CD4-positive, alpha-beta T cell (primary cell): Measurements from ENCODE around the gene REEP1. TPM values are rescaled to one million over a fixed set of nuclear protein-coding genes. Genes with fewer than 3 reads are reported as not detected.

ENCODE experiments used
- ATAC-seq: fragments of 200-7000 bp; cut with Tn5 transposase; one replicate; pipeline ENCODE4 v1.10.0; 2022; ENCODE audit warnings: mild to moderate bottlenecking; ENCODE audit not compliant: poor library complexity
- CTCF ChIA-PET: fragments of 350-600 bp; sonication (Branson Sonifier 250); formaldehyde crosslinking; loops from one replicate; lab custom pipeline; 2021; ENCODE audit warnings: antibody characterized with exemption, inconsistent platforms; lab: Charles Lee
- POLR2A ChIA-PET: fragments of 350-600 bp; sonication (Branson Sonifier 250); formaldehyde crosslinking; loops from one replicate; lab custom pipeline; 2021; ENCODE audit warnings: antibody characterized with exemption, inconsistent platforms; lab: Charles Lee
- DNase-seq, 14 experiments: peaks; one replicate each; pipeline ENCODE4 v3.0.0-alpha.2; 2013 to 2020; ENCODE audit warnings: mixed read lengths in 2 of 14
- H3K27ac ChIP-seq, 2 donors: one replicate each; pipeline versions ENCODE4 v1.5.1 to v1.7.0; 2013; ENCODE audit warnings: low read length in 2 of 2, low read depth in 1 of 2, mild to moderate bottlenecking in 1 of 2
- H3K27me3 ChIP-seq, 2 experiments: 1 replicate in 1 of 2; 2 replicates in 1 of 2; pipeline versions ENCODE4 v1.6.1 to v1.7.0; 2013; ENCODE audit warnings: low read length in 2 of 2, control low read depth in 1 of 2, mild to moderate bottlenecking in 1 of 2, moderate library complexity in 1 of 2; ENCODE audit not compliant: insufficient read depth in 2 of 2, control insufficient read depth in 1 of 2
- H3K36me3 ChIP-seq: one replicate; pipeline ENCODE4 v1.6.1; 2013; ENCODE audit warnings: low read length, control low read depth; ENCODE audit not compliant: insufficient read depth
- H3K4me1 ChIP-seq: one replicate; pipeline ENCODE4 v1.6.1; 2013; ENCODE audit warnings: low read length, control low read depth; ENCODE audit not compliant: insufficient read depth
- H3K4me3 ChIP-seq: one replicate; pipeline ENCODE4 v1.5.1; 2013; ENCODE audit warnings: mild to moderate bottlenecking, low read length, moderate library complexity
- H3K9me3 ChIP-seq, 2 experiments: 1 replicate in 1 of 2; 2 replicates in 1 of 2; pipeline versions ENCODE4 v1.6.1 to v1.7.0; 2013; ENCODE audit warnings: low read length in 2 of 2, mild to moderate bottlenecking in 2 of 2, control low read depth in 1 of 2, moderate library complexity in 1 of 2; ENCODE audit not compliant: control insufficient read depth in 1 of 2, insufficient read depth in 1 of 2
- H3K27ac Mint-ChIP-seq: one replicate; pipeline ENCODE4 v1.8.0; 2020; ENCODE audit warnings: mixed read lengths
- H3K27me3 Mint-ChIP-seq: one replicate; pipeline ENCODE4 v1.8.0; 2021; ENCODE audit warnings: mixed read lengths
- H3K36me3 Mint-ChIP-seq: one replicate; pipeline ENCODE4 v1.8.0; 2021; ENCODE audit warnings: low read depth, mixed read lengths
- H3K4me1 Mint-ChIP-seq: one replicate; pipeline ENCODE4 v1.8.0; 2021; ENCODE audit warnings: low read depth, mixed read lengths
- H3K4me3 Mint-ChIP-seq: one replicate; pipeline ENCODE4 v1.8.0; 2020; ENCODE audit warnings: mild to moderate bottlenecking, mixed read lengths
- H3K9me3 Mint-ChIP-seq: one replicate; pipeline ENCODE4 v1.8.0; 2020; ENCODE audit warnings: mixed read lengths
- CTCF ChIP-seq: fragments of 200-600 bp; IDR thresholded peaks from one replicate; pipeline ENCODE4 v1.8.0; 2022; ENCODE audit warnings: antibody characterized with exemption, mild to moderate bottlenecking
- intact Hi-C, 2 experiments: fragments of 100-400 bp; cut with DNase I in 1 of 2; cut with micrococcal nuclease in 1 of 2; formaldehyde crosslinking; loops; one replicate each; pipeline versions ENCODE4 v1.15.1 to v1.9.0; 2023 to 2025; cut with DNase I, micrococcal nuclease
- total RNA-seq, 174 experiments: library from RNA in 2 of 174; stranded (reverse) in 2 of 174; gene quantifications; one replicate each; pipeline ENCODE4 v1.2.3 and lab custom pipeline; 2021 to 2026

The REEP1 gene
- total RNA-seq, 2 experiments from 2014 or later = not detected

DNA sequence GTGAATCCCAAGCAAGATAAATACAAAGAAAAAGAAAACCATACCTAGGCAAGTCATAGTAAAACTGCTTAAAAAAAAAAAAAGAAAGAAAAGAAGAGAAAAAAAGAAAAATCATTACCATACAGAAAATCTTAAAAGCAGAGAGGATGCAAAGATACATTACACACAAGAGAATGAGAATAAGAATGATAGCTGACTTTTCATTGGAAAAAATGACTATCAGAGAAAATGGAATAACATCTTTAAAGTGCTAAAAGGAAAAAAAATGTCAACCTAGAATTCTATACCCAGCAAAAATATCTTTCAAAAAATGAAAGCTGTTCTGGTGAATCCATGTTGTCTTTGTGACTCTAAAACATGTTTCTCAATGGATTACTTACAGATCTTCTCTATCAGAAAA lies 66.2 kb downstream of the REEP1 start:
- Mint-ChIP-seq H3K27me3 (peaks cover 4% of the 10 kb centered on the region), H3K9me3 (peaks cover 18% of the 10 kb centered on the region), H3K4me1 (no peaks in the 10 kb centered on the region), H3K4me3 (no peak overlapping the region), H3K36me3 (peaks cover 11% of the 10 kb centered on the region), H3K27ac (no peak overlapping the region)
- no peak overlapping the region for H3K27ac ChIP-seq
- ChIA-PET CTCF (no interaction called here), POLR2A (no interaction called here)
- intact Hi-C loops = no loop called here
- no peak for ATAC-seq
- no peaks in the 10 kb centered on the region for H3K36me3 ChIP-seq
- no peaks in the 10 kb centered on the region for H3K4me1 ChIP-seq
- DNase-seq = no peak
- TF ChIP-seq CTCF = no peak
- H3K9me3 ChIP-seq = peaks cover 19 to 25% of the 10 kb centered on the region in 2 experiments
- H3K4me3 ChIP-seq = no peak overlapping the region
- H3K27me3 ChIP-seq = peaks cover 0 to 2% of the 10 kb centered on the region in 2 experiments

GRCh38 chr2:86263956-86264355 lies 73.5 kb downstream of the REEP1 start:
- ChIA-PET CTCF (no interaction called here), POLR2A (no interaction called here)
- Histone ChIP-seq H3K4me3 (no peak overlapping the region), H3K27me3 (no peaks in the 10 kb centered on the region), H3K36me3 (no peaks in the 10 kb centered on the region), H3K27ac (no peak overlapping the region), H3K9me3 (no peaks in the 10 kb centered on the region), H3K4me1 (no peaks in the 10 kb centered on the region)
- H3K36me3 Mint-ChIP-seq = no peaks in the 10 kb centered on the region
- peaks cover 12% of the 10 kb centered on the region for H3K27me3 Mint-ChIP-seq
- no peak overlapping the region for H3K27ac Mint-ChIP-seq
- DNase-seq = no peak
- H3K4me1 Mint-ChIP-seq = no peaks in the 10 kb centered on the region
- TF ChIP-seq CTCF = no peak
- no peak overlapping the region for H3K4me3 Mint-ChIP-seq
- intact Hi-C loops = no loop called here
- ATAC-seq = no peak
- H3K9me3 Mint-ChIP-seq = peaks cover 8% of the 10 kb centered on the region

DNA sequence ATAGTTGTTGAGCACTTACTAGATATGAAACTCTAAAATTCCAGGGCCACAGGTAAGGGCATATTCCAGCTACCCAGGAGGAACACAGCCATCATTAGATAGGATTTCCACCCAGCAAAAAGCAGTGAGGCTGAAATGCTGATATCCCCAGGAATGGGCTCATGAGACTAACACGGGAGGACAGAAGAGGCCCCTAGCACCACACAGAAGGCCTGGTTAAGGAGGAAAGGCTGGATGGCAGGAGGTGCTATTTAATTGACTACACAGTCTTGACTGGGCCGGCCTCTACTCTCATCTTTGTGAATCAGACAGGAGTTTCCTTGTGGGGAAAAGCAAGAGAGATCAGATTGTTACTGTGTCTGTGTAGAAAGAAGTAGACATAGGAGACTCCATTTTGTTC lies 76.4 kb downstream of the REEP1 start:
- ChIA-PET CTCF (no interaction called here), POLR2A (no interaction called here)
- H3K27me3 ChIP-seq = no peaks in the 10 kb centered on the region
- no peaks in the 10 kb centered on the region for H3K36me3 Mint-ChIP-seq
- peaks cover 13% of the 10 kb centered on the region for H3K27me3 Mint-ChIP-seq
- H3K36me3 ChIP-seq = no peaks in the 10 kb centered on the region
- ATAC-seq = no peak
- intact Hi-C loops = no loop called here
- H3K4me1 Mint-ChIP-seq = no peaks in the 10 kb centered on the region
- no peaks in the 10 kb centered on the region for H3K4me1 ChIP-seq
- H3K9me3 Mint-ChIP-seq = peaks cover 4% of the 10 kb centered on the region
- no peak overlapping the region for H3K27ac ChIP-seq
- no peak for TF ChIP-seq CTCF
- no peak overlapping the region for H3K27ac Mint-ChIP-seq
- H3K4me3 ChIP-seq = no peak overlapping the region
- no peak for DNase-seq
- H3K4me3 Mint-ChIP-seq = no peak overlapping the region
- no peaks in the 10 kb centered on the region for H3K9me3 ChIP-seq
